Activated CD8-positive, alpha-beta memory T cell treated with anti-CD3 and anti-CD28 coated beads for 24 hours (primary cell): ENCODE measurements around the gene CDH18.
"Not testable (repeated sequence)": the region's sequence is repeated elsewhere in the genome, so short reads cannot be mapped to it uniquely, and the experiment has no call there.

Source experiments
- DNase-seq: peaks from one replicate; pipeline ENCODE4 v3.0.0-alpha.2; 2020

The CDH18 gene

DNA sequence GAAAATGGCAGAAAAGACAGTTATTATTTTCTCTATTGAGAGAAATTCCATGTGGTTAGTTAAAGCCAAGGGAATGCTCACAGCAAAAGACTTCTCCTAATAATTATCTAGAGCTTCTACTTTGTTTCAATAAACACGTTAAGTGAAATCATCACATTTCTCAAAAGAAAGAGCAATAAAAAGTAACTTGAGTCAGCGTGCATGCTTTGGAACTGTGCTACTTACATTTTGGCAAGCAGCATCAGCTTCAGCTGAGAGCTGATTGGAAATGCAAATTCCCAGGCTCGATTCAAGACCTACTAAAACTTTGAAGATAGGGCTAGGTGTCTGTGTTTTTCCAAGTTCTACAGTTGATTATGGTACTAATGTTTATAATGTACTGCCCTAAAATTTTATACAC is 132.1 kb downstream of the CDH18 start:
- DNase-seq, result no peak

DNA sequence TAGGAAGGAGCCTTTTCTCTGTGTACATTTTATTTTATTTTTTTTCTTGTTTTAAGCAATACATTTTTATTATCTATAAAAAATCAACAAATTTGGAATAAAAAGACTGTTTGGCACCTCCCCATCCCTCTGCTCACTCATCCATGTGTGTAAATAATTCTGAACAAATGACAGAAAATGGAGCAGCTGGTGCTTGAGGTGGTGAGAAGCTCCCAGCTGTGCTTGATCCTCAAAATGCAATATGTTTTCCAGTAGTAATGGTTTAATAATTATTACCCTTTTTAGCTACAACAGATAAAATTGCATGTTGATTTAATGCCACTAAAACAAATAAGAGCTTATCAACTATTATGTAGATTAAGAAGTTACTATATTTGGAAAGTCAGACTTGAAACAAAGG is 132.5 kb downstream of the CDH18 start:
- DNase-seq, result no peak

DNA sequence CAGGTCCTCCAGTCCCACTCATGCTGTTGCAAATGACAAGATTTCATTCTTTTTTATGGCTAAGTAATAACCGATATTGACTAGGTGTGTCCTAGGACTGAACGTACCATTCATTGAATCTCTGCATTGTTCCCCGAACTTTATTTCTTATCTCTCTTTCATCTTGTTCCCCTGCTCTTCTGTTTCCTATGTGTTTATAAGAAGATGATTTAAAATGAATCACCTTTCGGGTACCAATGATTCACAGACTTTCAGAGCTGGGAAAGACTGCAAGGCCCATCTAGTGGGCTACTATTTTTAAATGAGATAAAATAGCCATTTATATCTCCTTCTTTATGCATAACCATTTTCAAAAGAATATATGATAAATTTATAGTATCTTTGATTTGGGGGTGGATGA is 133.0 kb downstream of the CDH18 start:
- DNase-seq, result no peak

DNA sequence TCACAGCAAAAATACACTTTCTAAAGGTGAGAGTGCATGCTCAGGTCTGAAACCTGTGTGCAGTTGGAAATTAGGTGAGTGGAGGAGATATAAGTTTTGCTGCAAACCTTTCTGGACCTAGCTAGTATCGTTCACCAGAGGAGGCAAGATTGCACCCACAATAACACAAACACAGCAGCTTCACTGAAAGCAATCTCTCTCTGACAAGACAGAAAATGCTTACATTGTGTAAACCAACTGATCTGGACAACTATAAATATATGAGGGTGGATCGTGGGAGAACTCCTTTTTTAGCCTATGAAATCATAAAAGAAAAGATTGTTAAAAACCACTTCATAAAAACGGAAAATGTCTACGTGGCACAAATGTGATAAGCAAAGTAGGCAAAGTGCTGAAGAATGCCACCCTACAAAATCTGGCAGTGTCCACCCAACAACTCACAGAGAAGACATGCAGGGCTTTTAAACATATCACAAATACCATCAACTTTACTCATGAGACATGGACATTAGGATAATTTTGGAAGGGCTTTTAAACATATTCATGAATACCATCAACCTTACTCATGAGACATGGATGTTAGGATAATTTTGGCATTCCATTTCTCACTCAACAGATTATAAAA is 134.3 kb downstream of the CDH18 start:
- no peak for DNase-seq

DNA sequence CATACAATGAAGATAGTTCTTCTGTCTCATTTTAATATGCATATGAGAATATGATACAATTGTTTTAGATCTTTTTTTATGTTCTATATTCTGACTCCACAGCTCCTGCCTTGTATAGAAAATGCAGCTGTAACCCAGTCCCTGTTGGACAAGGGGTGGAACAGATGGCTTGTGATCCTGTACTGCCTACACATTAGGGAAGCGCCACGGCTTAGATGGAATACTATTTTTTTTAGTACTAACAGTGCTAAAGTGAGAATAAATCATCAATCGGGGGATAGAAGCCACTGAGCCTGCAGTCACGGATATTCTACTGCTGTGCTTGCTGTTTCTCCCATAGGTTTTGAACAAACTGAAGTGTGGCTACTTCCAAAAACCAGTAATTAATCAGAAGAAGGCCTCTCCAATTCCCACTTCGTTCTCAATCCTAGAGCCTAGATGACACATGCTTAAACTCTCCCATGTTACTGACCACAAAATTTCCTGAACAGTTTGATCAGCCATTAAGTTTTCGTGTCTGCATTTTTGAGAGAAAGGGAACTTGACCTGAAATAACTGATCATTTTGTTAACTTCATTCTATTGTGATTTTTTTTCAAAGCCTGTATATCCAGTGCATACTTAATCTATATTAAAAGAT is 150.3 kb downstream of the CDH18 start:
- no peak for DNase-seq

DNA sequence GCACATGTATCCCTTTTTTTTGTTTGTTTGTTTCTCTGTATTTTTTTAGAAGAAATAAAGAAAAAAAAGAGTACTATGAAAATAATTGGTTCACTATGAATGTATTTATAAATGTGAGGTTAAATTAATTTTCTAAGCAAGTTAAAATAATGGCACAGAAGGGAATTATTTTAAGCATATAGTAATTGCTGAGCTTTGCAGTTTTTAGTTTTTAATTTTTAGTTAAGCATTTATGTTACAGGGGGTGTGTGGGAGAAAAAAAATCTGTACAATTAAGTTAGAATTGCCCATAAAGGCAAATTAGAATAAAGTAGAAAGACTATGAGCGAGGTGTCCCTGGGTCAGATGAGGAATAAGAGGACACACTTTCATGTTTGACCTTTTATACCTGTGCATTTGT is 152.6 kb downstream of the CDH18 start:
- DNase-seq, result no peak

DNA sequence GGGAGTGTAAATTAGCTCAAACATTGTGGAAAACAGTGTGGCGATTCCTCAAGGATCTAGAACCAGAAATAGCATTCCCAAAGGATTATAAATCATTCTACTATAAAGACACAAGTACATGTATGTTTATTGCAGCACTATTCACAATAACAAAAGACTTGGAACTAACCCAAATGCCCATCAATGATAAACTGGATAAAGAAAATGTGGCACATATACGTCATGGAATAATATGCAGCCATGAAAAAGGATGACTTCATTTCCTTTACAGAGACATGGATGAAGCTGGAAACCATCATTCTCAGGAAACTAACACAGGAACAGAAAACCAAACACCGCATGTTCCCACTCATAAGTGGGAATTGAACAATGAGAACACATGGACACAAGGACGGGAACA is 175.3 kb downstream of the CDH18 start:
- not testable (repeated sequence) for DNase-seq

DNA sequence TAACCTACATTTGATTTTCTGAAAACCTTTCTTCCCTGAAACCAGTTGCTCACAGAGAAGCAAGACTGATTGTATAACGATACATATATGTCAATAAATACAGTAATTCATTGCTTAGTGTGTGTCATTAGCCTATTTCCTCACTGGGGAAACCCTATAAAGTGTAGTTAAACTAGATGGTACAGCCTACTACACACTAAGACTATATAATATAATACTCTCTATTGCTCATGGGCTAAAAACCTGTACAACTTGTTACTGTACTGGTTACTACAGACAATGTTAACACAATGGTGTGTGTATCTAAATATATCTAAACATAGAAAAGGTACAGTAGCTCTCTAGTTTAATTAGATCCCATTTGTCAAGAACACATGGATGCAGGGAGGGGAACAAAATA is 181.2 kb downstream of the CDH18 start:
- no peak for DNase-seq

DNA sequence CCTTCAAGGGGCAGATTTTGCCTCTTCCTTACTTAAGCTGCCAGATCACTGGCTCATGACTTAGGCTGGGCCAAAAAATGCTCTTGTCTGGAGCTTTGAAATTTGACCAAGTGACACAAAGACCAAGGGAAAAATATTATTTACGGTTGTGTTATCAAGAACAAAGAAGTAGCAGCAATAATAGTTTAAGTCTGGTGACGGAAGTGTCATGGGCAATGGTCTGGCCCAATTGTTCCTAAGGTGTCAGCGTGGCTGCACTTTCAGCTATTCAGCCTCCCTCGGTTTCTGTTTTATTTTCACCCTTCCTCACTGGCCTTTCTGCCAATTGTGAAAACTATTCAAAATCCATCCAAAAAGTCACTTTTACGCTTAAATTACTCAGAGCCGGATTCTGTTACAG is 185.3 kb downstream of the CDH18 start:
- no peak for DNase-seq

DNA sequence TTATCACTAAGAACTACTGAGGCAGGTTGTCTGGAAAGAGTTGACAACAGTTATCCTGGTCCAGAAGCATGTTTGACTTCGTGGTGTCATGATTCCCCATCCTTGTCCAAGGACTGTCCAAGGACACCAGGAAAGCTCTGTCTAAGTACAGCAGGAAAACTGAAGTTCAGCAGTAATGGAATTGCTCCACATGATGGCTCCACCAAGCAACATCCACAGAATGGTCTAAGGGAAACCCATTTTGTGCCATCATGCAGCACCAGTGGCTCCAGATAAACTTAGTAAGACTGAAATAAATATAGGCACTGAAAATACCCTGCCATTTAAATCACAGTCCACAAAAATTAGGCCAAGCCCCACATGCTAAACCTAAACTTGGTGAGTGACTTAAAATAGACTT is 192.8 kb downstream of the CDH18 start:
- DNase-seq, result no peak

DNA sequence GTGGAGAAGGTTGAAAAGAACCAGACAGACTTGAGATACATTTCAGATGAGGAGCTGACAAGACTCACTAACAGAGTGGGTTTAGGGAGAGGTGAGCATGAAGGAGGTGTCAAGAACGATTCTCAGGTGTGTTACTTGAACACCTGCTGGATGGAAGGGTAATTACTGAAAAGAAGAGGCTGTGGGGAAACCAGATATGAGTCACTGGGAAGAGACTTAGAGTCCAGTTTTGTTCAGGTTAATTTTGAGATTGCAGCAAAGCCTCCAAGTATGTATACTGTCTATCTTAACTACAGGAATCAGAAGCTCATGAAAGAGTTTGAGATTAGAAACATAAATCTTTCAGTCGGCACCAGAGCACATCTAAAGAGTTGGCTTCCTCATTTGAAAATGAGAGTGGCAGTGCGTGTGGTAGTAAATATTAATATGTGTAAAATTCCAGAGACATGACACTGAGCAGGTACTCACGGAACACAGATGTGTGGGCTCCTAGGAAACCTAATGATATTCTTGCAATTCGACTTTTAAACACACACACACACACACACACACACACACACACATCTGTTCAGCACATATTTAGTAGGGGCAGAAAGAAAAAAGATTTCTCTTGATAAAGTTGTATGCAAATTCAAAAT is 197.1 kb downstream of the CDH18 start:
- no peak for DNase-seq

DNA sequence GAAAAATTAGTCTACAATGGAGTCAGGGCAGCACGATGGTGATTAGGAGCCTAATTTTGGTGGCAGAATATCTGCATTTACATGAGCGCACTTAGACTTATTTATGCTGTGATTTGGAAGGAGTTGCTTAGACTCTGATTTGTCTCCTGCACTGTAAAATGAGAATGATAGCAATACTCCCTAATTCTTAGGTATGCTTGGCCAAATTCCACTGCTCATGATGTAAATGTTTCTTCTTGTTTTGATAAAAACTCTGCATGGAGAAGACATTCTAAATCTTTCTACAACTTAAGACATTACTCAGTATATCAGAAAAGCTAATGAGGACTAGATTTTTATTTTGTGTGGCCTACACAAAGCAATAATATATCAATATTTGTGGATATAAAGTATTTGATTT is 205.4 kb downstream of the CDH18 start:
- no peak for DNase-seq

DNA sequence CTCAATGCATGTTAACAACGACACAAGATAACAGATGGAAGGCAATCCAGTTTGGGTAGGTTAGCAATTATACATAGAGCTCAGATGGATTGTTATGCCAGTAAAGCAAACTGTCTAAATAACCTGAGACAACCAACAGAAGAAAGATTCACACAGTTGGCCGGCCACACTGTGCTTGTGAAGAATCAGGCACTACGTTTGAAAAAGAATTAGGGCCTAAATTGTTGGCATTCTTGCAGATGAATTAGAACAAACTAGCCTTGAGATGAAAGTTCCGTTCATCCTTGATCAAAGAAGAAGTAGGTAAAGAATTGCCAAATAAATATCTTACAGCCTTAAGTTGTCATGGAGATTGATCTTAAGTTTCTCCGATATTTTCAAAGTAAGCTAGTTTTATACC is 210.6 kb downstream of the CDH18 start:
- no peak for DNase-seq

DNA sequence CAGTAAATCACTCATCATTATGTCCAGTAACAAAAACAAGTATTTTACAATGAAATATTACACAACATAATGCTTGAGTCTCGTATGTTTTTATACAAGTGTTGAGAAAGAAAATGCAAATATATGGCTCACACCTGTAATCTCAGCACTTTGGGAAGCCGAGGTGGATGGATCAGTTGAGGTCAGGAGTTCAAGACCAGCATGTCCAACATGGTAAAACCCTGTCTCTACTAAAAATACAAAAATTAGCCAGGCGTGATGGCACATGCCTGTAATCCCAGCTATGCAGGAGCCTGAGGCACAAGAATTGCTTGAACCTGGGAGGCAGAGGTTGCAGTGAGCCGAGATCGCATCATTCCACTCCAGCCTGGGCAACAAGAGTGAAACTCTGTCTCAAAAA is 211.1 kb downstream of the CDH18 start:
- DNase-seq, result not testable (repeated sequence)

DNA sequence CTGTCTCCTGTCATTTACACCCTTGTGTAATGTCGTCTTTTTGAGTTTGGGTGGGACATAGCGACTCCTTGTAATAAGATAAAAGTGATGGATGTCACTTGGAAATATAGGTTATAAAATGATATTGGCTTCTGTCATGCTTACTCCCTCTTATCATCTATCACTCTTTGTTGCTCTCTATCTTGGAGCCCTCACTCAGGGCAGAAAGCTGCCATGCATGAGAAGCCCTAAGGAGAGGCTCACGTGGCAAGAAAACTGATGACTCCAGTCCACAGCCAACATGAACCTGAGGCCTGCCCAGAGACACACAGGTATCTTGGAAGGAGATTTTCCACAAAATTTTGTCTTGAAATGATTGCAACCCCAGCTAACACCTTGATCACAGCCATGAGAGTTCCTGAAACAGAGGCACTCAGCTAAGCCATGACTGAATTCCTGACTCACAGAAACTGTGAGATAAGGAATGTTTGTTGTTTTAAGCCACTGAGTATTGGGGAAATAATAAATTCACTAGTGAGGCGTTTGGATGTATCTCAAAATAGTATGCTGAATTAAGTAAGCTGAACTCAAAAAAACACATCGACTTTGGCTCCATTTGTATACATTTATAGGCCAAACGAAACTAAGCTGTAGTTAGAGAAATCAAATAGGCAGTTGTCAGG is 216.7 kb downstream of the CDH18 start:
- DNase-seq, result no peak

DNA sequence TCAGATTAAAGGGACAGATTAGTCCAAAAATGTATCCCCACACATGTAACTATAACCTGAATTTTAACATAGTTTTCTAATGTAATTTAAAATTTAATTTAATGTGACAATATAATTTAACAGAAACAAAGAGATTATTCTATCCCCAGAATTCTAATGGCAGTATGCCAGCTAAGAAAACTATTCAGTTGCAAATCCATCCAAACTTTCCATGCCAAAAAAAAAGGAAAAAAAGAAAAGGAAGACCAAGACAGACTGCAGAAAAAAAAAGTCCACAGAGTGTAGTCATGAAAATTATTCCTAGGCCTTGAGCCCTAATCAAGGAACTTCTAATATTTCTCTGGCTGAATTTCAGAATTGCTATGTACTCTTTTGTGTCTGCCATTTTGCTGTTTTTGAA is 217.6 kb downstream of the CDH18 start:
- no peak for DNase-seq

DNA sequence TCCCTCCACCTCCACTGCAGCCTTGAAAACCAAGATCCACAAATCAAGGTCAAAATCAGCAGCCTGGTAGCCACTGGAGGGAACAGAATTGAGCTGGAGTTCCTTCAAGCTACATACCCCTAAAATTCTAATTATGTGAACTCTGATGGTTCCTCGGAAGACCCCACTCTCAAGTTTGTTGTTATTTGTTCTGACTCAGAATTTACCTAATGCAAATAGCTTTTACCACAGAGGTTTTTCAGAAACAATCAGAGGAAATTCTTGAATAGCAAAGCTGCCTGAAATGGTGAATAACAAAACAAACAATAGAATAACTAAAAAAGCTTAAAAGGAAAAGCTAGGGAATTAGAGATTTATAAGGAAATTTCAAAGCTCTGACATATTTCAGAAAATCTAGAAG is 220.0 kb downstream of the CDH18 start:
- no peak for DNase-seq

DNA sequence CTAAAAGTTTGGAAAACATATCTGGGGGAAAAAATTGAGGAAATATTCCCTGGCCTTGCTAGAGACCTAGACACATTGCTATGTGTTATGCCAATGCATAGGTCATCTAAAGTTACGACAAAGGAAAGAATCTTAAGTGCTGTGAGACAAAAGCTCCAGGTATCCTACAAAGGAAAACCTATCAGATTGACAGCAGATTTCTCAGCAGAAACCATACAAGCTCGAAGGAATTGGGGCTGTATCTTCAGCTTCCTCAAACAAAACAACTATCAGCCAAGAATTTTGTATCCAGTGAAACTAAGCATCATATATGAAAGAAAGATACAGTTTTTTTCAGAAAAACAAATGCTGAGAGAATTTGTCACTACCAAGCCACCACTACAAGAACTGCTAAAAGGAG is 234.4 kb downstream of the CDH18 start:
- no peak for DNase-seq

DNA sequence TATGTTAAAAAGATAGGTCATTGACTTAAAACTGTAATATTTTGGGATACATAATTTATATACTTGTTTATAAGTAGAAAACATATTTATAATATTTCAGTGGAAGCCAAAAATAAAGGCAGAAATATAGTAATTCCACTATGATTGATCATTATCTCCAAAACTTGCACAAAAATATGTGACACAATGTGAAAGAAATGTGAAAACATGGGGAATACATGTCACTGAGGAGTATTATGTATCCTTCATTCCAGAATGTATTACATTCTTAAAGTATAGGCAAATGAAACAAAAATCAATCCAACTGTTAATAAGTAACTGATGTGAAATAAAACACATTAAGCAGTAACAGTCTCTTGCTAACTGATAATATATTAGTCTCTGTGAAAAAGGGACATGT is 236.7 kb downstream of the CDH18 start:
- no peak for DNase-seq

DNA sequence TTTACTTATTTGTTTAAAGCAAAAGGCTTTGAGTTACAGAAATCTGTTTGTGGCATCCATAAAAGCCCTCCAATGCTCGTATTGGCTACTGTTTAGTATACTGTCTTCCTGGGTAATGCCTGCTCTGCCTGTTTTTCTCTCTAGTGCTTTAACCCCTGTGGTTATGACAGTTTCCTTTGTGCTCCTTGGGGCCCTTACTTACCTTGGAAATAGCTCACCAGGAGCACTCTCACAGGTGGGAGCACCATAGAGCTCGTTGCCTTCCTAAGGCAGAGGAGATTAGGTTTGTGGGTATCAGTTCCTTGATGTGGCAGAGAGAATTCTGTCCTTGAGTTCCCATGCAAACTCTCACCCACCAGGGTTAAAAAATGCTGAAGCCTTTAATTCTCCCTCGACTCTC is 242.8 kb downstream of the CDH18 start:
- no peak for DNase-seq

DNA sequence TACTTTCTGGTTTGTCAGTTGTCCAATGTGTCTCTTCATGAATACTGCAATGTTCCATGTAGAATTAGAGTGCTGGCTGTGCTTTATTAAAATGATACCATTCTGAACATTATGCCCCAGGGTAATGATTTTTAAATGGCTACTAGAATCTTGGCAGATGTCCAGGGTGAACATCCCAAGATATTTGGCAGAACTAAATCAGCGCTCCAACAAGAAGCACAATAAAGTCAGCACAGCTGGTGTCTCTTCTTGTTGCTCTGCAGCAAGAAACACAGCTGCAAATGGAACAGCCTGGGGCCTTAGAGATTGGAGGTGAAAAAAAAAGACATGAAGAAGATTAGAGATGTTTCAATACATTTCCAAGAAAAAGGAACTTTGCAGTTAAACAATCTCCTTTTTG is 248.3 kb downstream of the CDH18 start:
- DNase-seq, result no peak

DNA sequence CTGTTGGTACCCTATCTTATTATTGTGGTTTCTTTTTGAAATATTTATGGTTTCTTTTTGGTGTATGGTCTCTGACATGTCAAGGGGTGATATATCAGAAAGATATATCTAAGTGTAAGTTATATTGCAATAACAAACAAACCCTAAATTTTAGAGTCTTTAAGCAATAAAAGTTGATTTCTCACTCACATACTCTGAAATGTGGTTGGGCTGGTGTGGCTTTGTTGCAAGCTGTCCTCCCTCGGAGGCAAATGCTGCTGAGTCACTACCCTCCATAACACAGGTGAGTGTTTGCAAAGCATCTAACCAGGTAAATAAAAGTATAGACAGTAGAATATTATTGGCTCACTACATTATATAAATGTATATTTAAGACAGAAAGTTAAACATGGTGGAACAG is 253.2 kb downstream of the CDH18 start:
- DNase-seq, result no peak

DNA sequence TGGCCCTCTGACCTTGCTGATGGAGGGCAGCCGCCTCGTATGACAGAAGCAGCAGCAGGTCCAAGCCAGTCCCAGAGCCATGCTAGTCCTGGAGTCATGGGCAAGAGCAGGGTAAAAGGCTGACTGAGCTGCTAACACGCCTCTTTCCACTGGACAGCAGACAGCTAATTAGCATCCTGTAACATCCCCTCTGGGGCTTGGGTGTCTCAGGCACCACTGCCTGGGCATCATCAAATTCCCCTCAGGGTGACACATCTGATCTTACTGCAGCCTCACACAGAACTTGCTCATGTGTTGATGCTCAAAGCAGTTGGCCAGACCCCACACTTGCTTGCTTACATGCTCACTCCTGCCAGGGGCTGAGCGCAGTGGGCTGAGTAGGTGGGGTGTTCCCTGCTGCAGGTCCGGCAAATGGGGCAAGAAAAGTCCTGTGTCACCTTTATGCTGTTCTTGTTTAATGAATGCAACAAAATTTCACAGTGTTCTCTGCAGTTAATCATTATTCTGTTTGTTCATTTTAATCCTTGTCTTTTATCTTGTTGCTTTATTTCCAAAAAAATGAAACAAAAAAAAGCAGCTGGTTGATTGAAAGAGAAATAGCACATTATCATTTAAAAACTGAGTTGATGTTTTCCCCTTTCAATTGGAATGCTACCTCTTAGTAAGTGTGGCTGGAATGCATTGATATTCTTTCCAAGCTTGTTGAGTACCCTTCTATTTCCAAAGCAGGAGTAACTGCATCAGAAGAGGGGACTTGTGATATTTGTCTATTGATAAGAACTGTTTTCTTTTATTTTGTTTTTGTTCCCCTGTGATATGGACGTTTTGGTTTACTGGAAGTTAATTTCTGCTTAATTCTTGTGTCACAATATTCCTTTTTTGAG is 254.1 kb downstream of the CDH18 start:
- no peak for DNase-seq
